Lower leg skin (tissue), 3 donors: ENCODE data around the gene SRRM5.

Experiments used
- CTCF ChIP-seq, 3 donors: fragments of 450-650 bp; IDR thresholded peaks; one replicate each; pipeline ENCODE4 v1.5.1; 2016; ENCODE audit warnings: antibody characterized with exemption in 3 of 3, mild to moderate bottlenecking in 3 of 3, moderate library complexity in 2 of 3
- POLR2A ChIP-seq, 2 donors: fragments of 450-650 bp; IDR thresholded peaks; one replicate each; pipeline ENCODE4 v1.6.1; 2016 to 2017; ENCODE audit warnings: antibody characterized with exemption in 2 of 2, mild to moderate bottlenecking in 1 of 2, moderate library complexity in 1 of 2

DNA sequence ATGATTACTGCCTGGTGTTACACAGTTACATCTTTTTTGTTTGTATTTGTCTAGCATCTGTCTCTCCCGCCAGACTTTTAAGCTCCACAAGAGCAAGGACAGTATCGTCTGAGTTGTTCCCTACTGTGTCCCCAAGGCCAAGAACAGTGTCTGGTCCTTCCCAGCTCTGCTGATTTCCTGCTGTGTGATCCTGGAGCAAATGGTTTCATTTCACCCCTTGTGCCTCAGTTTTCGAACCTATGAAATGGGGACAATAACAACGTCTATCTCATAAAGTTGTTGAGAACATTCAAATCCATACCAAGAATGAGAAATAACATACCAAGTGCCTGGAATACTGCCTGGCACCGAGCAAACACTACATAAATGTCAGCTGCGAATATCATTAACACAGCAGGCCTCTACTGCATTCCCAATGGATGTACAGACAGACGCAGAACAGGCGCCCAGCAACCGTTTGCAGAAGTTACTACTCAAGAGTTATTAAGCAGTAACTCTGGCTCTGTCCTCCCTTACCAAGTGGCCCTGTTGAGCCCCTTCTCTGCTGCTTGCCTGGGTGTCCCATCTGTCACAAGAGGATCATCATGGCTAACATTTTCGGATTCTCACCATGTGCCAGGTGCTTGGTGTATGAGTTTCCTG is 48.0 kb upstream of the SRRM5 start:
- no peak for TF ChIP-seq CTCF (IDR thresholded peaks at IDR 0.05)
- TF ChIP-seq POLR2A (IDR thresholded peaks at IDR 0.05), result no peak
